ENCODE results near the gene MFGE8. TPM values are rescaled to one million over a fixed set of nuclear protein-coding genes. Genes with fewer than 3 reads are reported as not detected.
A peak's percentile ranks its signal among the peaks of the same experiment; 100 is the strongest.

Gene MFGE8
- total and polyA plus RNA-seq, 9 of the 15 experiments (the other 6 are each of a cell fraction or from before 2014, with no cell fraction given), result 2.3 to 142 (median 62.3) TPM

- TF ChIP-seq GTF3C2 (IDR thresholded peaks at IDR 0.05; ENCODE audit: borderline replicate concordance, extremely low read depth, insufficient read length), result no peak
- no peak for TF ChIP-seq TAL1 (IDR thresholded peaks at IDR 0.05)
- no peak for TF ChIP-seq ZNF146 (CRISPR knock-in tag; IDR thresholded peaks at IDR 0.05; ENCODE audit: unreplicated experiment)
- TF ChIP-seq SMAD3 (CRISPR knock-in tag; conservative IDR thresholded peaks at IDR 0.05), result no peak
- no peak for TF ChIP-seq POLR2B (IDR thresholded peaks at IDR 0.05; ENCODE audit: low read depth, partially characterized antibody)
- no peak for TF ChIP-seq NFIC (IDR thresholded peaks at IDR 0.05)
- TF ChIP-seq MYNN (IDR thresholded peaks at IDR 0.05), result peak; percentile 80; the same call in 1 of the 2 replicates
- no peak for TF ChIP-seq MYNN (CRISPR knock-in tag; IDR thresholded peaks at IDR 0.05)
- TF ChIP-seq SP1 (CRISPR knock-in tag; IDR thresholded peaks at IDR 0.05), result peak; percentile 32; the same call in 1 of the 2 replicates
- TF ChIP-seq SMAD4 (CRISPR knock-in tag; conservative IDR thresholded peaks at IDR 0.05), result peak; percentile 40; the same call in 1 of the 2 replicates
- peak; percentile 91 for TF ChIP-seq REST (IDR thresholded peaks at IDR 0.05; ENCODE audit: borderline replicate concordance)
- no peak for TF ChIP-seq REST (CRISPR knock-in tag; IDR thresholded peaks at IDR 0.05; ENCODE audit: low read depth)
- no peak for TF ChIP-seq NFIX (CRISPR knock-in tag; IDR thresholded peaks at IDR 0.05; ENCODE audit: low read depth)
- TF ChIP-seq HMGN3 (IDR thresholded peaks at IDR 0.05; ENCODE audit: borderline replicate concordance, extremely low read depth, insufficient read length, low read depth, low read length), result no peak
- TF ChIP-seq KAT7 (CRISPR knock-in tag; IDR thresholded peaks at IDR 0.05; ENCODE audit: borderline replicate concordance), result no peak
Measured at GRCh38 chr15:88904624-88905327, 8.4 kb downstream of the MFGE8 start (continued).

Measured in K562 (cell line).